Spleen (tissue), 11 donors: ENCODE results near the gene TOMT. TPM values are rescaled to one million over a fixed set of nuclear protein-coding genes. Genes with fewer than 3 reads are reported as not detected.

Source experiments
- DNase-seq: peaks from one replicate; pipeline ENCODE4 v3.0.0-alpha.2; 2020
- H3K27ac ChIP-seq, 8 donors: fragments of 200-600 bp; sonication (generic) in 7 of 8; 1 replicate in 4 of 8; 2 replicates in 4 of 8; pipeline versions ENCODE4 v1.5.0 to v1.8.0; 2016 to 2021; ENCODE audit warnings: inconsistent platforms in 4 of 8, mild to moderate bottlenecking in 4 of 8, moderate library complexity in 1 of 8
- H3K27me3 ChIP-seq, 7 donors: fragments of 200-600 bp; sonication (generic) in 6 of 7; replicated peaks in 1 of 7; 1 replicate in 4 of 7; 2 replicates in 3 of 7; pipeline versions ENCODE4 v1.5.0 to v1.8.0; 2016 to 2021; ENCODE audit warnings: inconsistent platforms in 3 of 7, mild to moderate bottlenecking in 1 of 7
- H3K36me3 ChIP-seq, 6 donors: fragments of 200-600 bp; sonication (generic) in 5 of 6; 1 replicate in 4 of 6; 2 replicates in 2 of 6; pipeline versions ENCODE4 v1.5.0 to v1.8.0; 2016 to 2021; ENCODE audit warnings: inconsistent platforms in 2 of 6
- H3K4me1 ChIP-seq, 6 donors: fragments of 200-600 bp; sonication (generic) in 5 of 6; 1 replicate in 3 of 6; 2 replicates in 3 of 6; pipeline versions ENCODE4 v1.5.0 to v1.8.0; 2016 to 2021; ENCODE audit warnings: inconsistent platforms in 3 of 6
- H3K4me3 ChIP-seq, 8 donors: fragments of 200-600 bp; sonication (generic) in 7 of 8; 1 replicate in 4 of 8; 2 replicates in 4 of 8; pipeline versions ENCODE4 v1.5.0 to v1.8.0; 2016 to 2021; ENCODE audit warnings: inconsistent platforms in 4 of 8, mild to moderate bottlenecking in 4 of 8, moderate library complexity in 2 of 8
- H3K9me3 ChIP-seq, 8 donors: fragments of 200-600 bp; sonication (generic) in 7 of 8; 1 replicate in 4 of 8; 2 replicates in 4 of 8; pipeline versions ENCODE4 v1.5.0 to v1.8.0; 2016 to 2021; ENCODE audit warnings: inconsistent platforms in 4 of 8
- CTCF ChIP-seq, 11 experiments: fragments of 200-600 bp in 7 of 11; fragments of 450-650 bp in 4 of 11; sonication (generic) in 4 of 11; IDR thresholded peaks in 8 of 11; conservative IDR thresholded peaks in 3 of 11; 1 replicate in 7 of 11; 2 replicates in 4 of 11; pipeline versions ENCODE4 v1.4.0 to v1.8.0; 2016 to 2021; ENCODE audit warnings: antibody characterized with exemption in 11 of 11, inconsistent platforms in 4 of 11, mild to moderate bottlenecking in 1 of 11
- POLR2A ChIP-seq, 3 donors: fragments of 450-650 bp; IDR thresholded peaks; one replicate each; pipeline ENCODE4 v1.5.1; 2017; ENCODE audit warnings: antibody characterized with exemption in 3 of 3, mild to moderate bottlenecking in 1 of 3
- POLR2AphosphoS5 ChIP-seq, 3 donors: sonication (generic); formaldehyde crosslinking; IDR thresholded peaks; one replicate each; pipeline ENCODE4 v1.5.1; 2017; ENCODE audit warnings: antibody characterized with exemption in 3 of 3
- WGBS, 5 donors: extraction: QIAGEN DNeasy Blood & Tissue Kit in 3 of 5; methylation state at CpG; one replicate each; pipeline versions ENCODE4 v1.1.5 to v1.1.7; 2013 to 2018; 5-methylcytosine and 5-hydroxymethylcytosine counted together
- intact Hi-C: fragments of 100-400 bp; cut with DNase I; formaldehyde crosslinking; loops from one replicate; pipeline ENCODE4 v1.15.0; 2023; ENCODE audit warnings: low total_unique reads
- microRNA-seq, 3 donors: library from miRNA; unstranded; fragments of <30 nt; microRNA quantifications; one replicate each; pipeline versions ENCODE4 to v1.1.0, GENCODE V29; 2019 to 2020
- polyA plus RNA-seq, 3 donors: library from polyadenylated mRNA; stranded (reverse); fragments of 200-250 nt; gene quantifications; one replicate each; pipeline ENCODE4 v1.2.1, GENCODE V29; 2013
- small RNA-seq, 4 donors: library from RNA; depleted of rRNA; stranded (forward); fragments of <200 nt; gene quantifications; one replicate each; pipeline ENCODE3, GENCODE V24; 2016
- total RNA-seq, 7 donors: library from RNA; depleted of rRNA in 3 of 7; stranded (reverse); fragments of >200 nt in 3 of 7; fragmentation: NEBNext Ultra II Directional in 4 of 7; extraction: Animal tissue kit (Norgen Biotek cat#: 25700) in 4 of 7; gene quantifications; one replicate each; pipeline versions ENCODE4 v1.1.0 to v1.2.1, GENCODE V29; 2016 to 2021
- donor health status: healthy with polysubstance abuse.
- donor health status: DM: no; HTN: no; CAD: no; lungs with moderate emphysema.
- donor health status: DM: no; HTN: no; CAD: no.
- donor health status: Bipolar disorder and iron deficiency.
- donor health status: healthy.
- donor health status: DM: no; HTN: no; CAD: no.
- donor health status: DM: yes; HTN: yes; CAD: no.

Gene TOMT
- total and polyA plus RNA-seq, 10 donors: not detected

- no peak overlapping the region for H3K27ac ChIP-seq
- peaks cover 0 to 22% (median 0%) of the 10 kb centered on the region in 7 donors for H3K27me3 ChIP-seq
- intact Hi-C loops: no loop called here
- no peaks in the 10 kb centered on the region for H3K9me3 ChIP-seq
- H3K4me3 ChIP-seq: no peak overlapping the region
- no peaks in the 10 kb centered on the region for H3K36me3 ChIP-seq
- WGBS, 5 donors: 81 to 91% (median 88%) methylated on average over 4 of the region's 4 CpGs
- DNase-seq: no peak
- TF ChIP-seq POLR2AphosphoS5 (IDR thresholded peaks at IDR 0.05) (no peak), CTCF (IDR thresholded peaks at IDR 0.05 in 8 of 11, conservative IDR thresholded peaks at IDR 0.05 in 3 of 11) (no peak), POLR2A (IDR thresholded peaks at IDR 0.05) (no peak)
- no peaks in the 10 kb centered on the region for H3K4me1 ChIP-seq
Observed at GRCh38 chr11:72155751-72156150, 50.0 kb downstream of the TOMT start.

GRCh38 chr11:72157131-72157530 lies 51.4 kb downstream of the TOMT start:
- TF ChIP-seq POLR2AphosphoS5 (IDR thresholded peaks at IDR 0.05): no peak
- TF ChIP-seq CTCF (IDR thresholded peaks at IDR 0.05 in 8 of 11, conservative IDR thresholded peaks at IDR 0.05 in 3 of 11): no peak
- TF ChIP-seq POLR2A (IDR thresholded peaks at IDR 0.05): no peak
- Histone ChIP-seq H3K27me3 (peaks cover 0 to 28% (median 0%) of the 10 kb centered on the region in 7 donors), H3K27ac (no peak overlapping the region), H3K4me1 (no peaks in the 10 kb centered on the region), H3K4me3 (no peak overlapping the region), H3K36me3 (no peaks in the 10 kb centered on the region), H3K9me3 (no peaks in the 10 kb centered on the region)
- intact Hi-C loops: no loop called here
- 84 to 87% (median 85%) methylated on average over 4 of the region's 4 CpGs for whole genome bisulfite sequencing, 5 donors
- DNase-seq: no peak

Small RNA genes lying within 50 kb of the gene (microRNA-seq; reads per million reads assigned to microRNA genes)
- 0 to 0.35 (median 0) reads per million in 3 donors for gene MIR3165

Small RNA genes lying within 50 kb of the gene (small RNA-seq; reads per million reads assigned to genes)
- gene MIR3165: 0 reads per million in 4 donors

Other genes with a start within 250 kb of the TOMT start
- gene DEFB131B, start 227.5 kb upstream of the TOMT start, total RNA-seq: not detected
- gene DEFB131B, start 227.5 kb upstream of the TOMT start, polyA plus RNA-seq: not detected
- gene XNDC1N, start 177.3 kb upstream of the TOMT start, total RNA-seq: 10 to 100 TPM in 5 of 7 donors, 1 to 10 TPM in 2; 8.5 to 19.2 (median 15.3) TPM
- gene XNDC1N, start 177.3 kb upstream of the TOMT start, polyA plus RNA-seq: 1 to 10 TPM; 2.5 to 4.5 (median 3.9) TPM
- gene RNF121, start 176.9 kb upstream of the TOMT start, total RNA-seq: 10 to 100 TPM; 27.0 to 35.5 (median 29.9) TPM
- gene RNF121, start 176.9 kb upstream of the TOMT start, polyA plus RNA-seq: 10 to 100 TPM in 1 of 3 donors, 1 to 10 TPM in 2; 5.3 to 13.7 (median 6.5) TPM
- gene IL18BP, start 107.0 kb upstream of the TOMT start, total RNA-seq: 10 to 100 TPM; 33.6 to 84.2 (median 69.8) TPM
- 10 to 100 TPM; 13.8 to 38.2 (median 18.2) TPM for gene IL18BP, start 107.0 kb upstream of the TOMT start, polyA plus RNA-seq
- 100 to 1,000 TPM; 174 to 248 (median 203) TPM for gene NUMA1, start 25.4 kb upstream of the TOMT start, total RNA-seq
- 100 to 1,000 TPM in 2 of 3 donors, 10 to 100 TPM in 1; 75.5 to 164 (median 141) TPM for gene NUMA1, start 25.4 kb upstream of the TOMT start, polyA plus RNA-seq
- gene LRRC51, start 25.1 kb upstream of the TOMT start, total RNA-seq: 10 to 100 TPM in 1 of 7 donors, 1 to 10 TPM in 6; 3.3 to 10.0 (median 5.0) TPM
- 1 to 10 TPM; 2.0 to 2.4 (median 2.2) TPM for gene LRRC51, start 25.1 kb upstream of the TOMT start, polyA plus RNA-seq
- gene LAMTOR1, start 2.6 kb upstream of the TOMT start, total RNA-seq: 100 to 1,000 TPM in 4 of 7 donors, 10 to 100 TPM in 3; 81.5 to 182 (median 119) TPM
- 100 to 1,000 TPM in 2 of 3 donors, 10 to 100 TPM in 1; 96.2 to 155 (median 143) TPM for gene LAMTOR1, start 2.6 kb upstream of the TOMT start, polyA plus RNA-seq
- gene ANAPC15, start 6.8 kb downstream of the TOMT start, total RNA-seq: 10 to 100 TPM; 16.5 to 33.5 (median 26.3) TPM
- 10 to 100 TPM; 49.4 to 65.6 (median 59.7) TPM for gene ANAPC15, start 6.8 kb downstream of the TOMT start, polyA plus RNA-seq
- 10 to 100 TPM in 5 of 7 donors, 1 to 10 TPM in 2; 4.5 to 43.2 (median 17.9) TPM for gene FOLR3, start 29.8 kb downstream of the TOMT start, total RNA-seq
- 1 to 10 TPM in 2 of 3 donors, under 1 TPM in 1; 0.49 to 7.3 (median 5.3) TPM for gene FOLR3, start 29.8 kb downstream of the TOMT start, polyA plus RNA-seq
- not detected for gene FOLR1, start 86.2 kb downstream of the TOMT start, total RNA-seq
- gene FOLR1, start 86.2 kb downstream of the TOMT start, polyA plus RNA-seq: under 1 TPM in 1 of 3 donors, not detected in 2; 0.10 TPM
- 10 to 100 TPM; 18.9 to 62.3 (median 23.1) TPM for gene FOLR2, start 110.9 kb downstream of the TOMT start, total RNA-seq
- 10 to 100 TPM; 16.1 to 26.6 (median 20.7) TPM for gene FOLR2, start 110.9 kb downstream of the TOMT start, polyA plus RNA-seq
- gene INPPL1, start 118.8 kb downstream of the TOMT start, total RNA-seq: 100 to 1,000 TPM in 6 of 7 donors, 10 to 100 TPM in 1; 93.4 to 177 (median 141) TPM
- gene INPPL1, start 118.8 kb downstream of the TOMT start, polyA plus RNA-seq: 100 to 1,000 TPM in 1 of 3 donors, 10 to 100 TPM in 2; 28.2 to 104 (median 52.6) TPM
- gene PHOX2A, start 138.3 kb downstream of the TOMT start, total RNA-seq: not detected
- gene PHOX2A, start 138.3 kb downstream of the TOMT start, polyA plus RNA-seq: under 1 TPM in 1 of 3 donors, not detected in 2; 0.33 TPM